Measurements from ENCODE around the gene TMEM242. TPM values are rescaled to one million over a fixed set of nuclear protein-coding genes. Genes with fewer than 3 reads are reported as not detected.

The TMEM242 gene
- total and polyA plus RNA-seq, 10 of the 15 experiments (the other 5 are each of a cell fraction or from before 2014, with no cell fraction given) = 2.8 to 9.8 (median 5.5) TPM

DNA sequence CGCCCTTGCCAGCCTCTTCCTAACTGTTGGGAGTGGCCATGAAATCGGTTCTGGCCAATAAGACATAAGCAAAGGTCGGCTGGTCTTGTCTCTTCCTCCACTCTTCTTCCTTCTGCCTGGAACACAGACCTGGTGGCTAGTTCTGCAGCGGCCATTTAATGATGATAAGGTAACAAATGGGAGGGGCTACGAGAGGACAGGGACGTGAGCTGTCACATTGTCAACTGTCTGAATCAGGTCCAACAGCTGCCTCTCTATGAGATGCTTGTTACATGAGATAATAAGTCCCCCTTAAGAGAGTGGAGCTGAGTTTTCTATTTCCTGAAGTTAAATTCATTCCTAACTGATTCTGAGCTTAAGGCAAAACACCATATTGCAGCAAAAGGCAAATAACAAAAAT lies 12.5 kb upstream of the TMEM242 start:
- no peak for FAIRE-seq
- H3K4me2 ChIP-seq (ENCODE audit: control insufficient read depth, insufficient read depth) = no peak overlapping the region
- SMC1A ChIA-PET (ENCODE audit: uncharacterized antibody, unreplicated experiment) = interaction anchor here (1.0 to 9.3 kb wide), 5 partner anchors 11 to 330 kb away, joined by 3 to 63 read pairs (median 17); partner anchors contain the start of gene TMEM242

More for the DNA sequence above, 12.5 kb upstream of the TMEM242 start:
- Histone ChIP-seq H4K20me1 (ENCODE audit: control insufficient read depth, insufficient read depth) (no peaks in the 10 kb centered on the region), H3K4me3 (no peak overlapping the region), H3K27me3 (replicated peaks in 1 of 2; ENCODE audit: control insufficient read depth in 2 of 2, insufficient read depth in 2 of 2, low read length in 1 of 2) (peaks cover 2% of the 10 kb centered on the region in 2 experiments; a peak in 2 of 4 replicates), H2AFZ (ENCODE audit: control insufficient read depth, low read depth, low read length) (no peak overlapping the region), H3K79me2 (ENCODE audit: control insufficient read depth, insufficient read depth, low read length) (no peaks in the 10 kb centered on the region), H3K9me3 (replicated peaks; ENCODE audit: control insufficient read depth, insufficient read depth, low read length) (no peaks in the 10 kb centered on the region; the same call in 2 of the 3 replicates), H3K36me3 (ENCODE audit: control insufficient read depth in 2 of 2, insufficient read depth in 2 of 2, low read length in 1 of 2) (no peaks in the 10 kb centered on the region), H3K27ac (ENCODE audit: control insufficient read depth, insufficient read depth) (no peak overlapping the region), H3K9ac (ENCODE audit: control insufficient read depth, insufficient read depth, low read length) (no peak overlapping the region), H3K4me1 (ENCODE audit: control insufficient read depth, insufficient read depth, low read length) (no peaks in the 10 kb centered on the region)
- ChIA-PET CTCF (interaction anchor here (0.9 to 11.2 kb wide), 10 partner anchors 10 to 505 kb away, joined by 3 to 104 read pairs (median 7); partner anchors contain the start of gene TMEM242), POLR2A (interaction anchor here (0.8 kb wide), 1 partner anchor 10 kb away, joined by 3 read pairs; no protein-coding TSS in a partner anchor), RAD21 (ENCODE audit: unreplicated experiment) (interaction anchor here (1.2 to 2.8 kb wide), 4 partner anchors 12 to 227 kb away, joined by 3 to 9 read pairs (median 4); partner anchors contain the start of gene TMEM242)
- BruUV-seq (replicated peaks) = no TSS peak
- intact Hi-C loops (cut with micrococcal nuclease; ENCODE audit: unreplicated experiment) = loop anchor here (1.0 kb wide), 1 partner anchor 22 kb away; no protein-coding TSS in a partner anchor
- in situ Hi-C loops (cut with MboI) = no loop called here
- WGBS (ENCODE audit: insufficient coverage, insufficient replicate concordance, low lambda C conversion rate, missing lambda C conversion rate) = 19% methylated on average over 6 of the region's 6 CpGs
- no peak for DNase-seq (ENCODE audit: low read depth, low spot score)
- TF ChIP-seq MTA2 (IDR thresholded peaks at IDR 0.05; ENCODE audit: low read depth) = no peak
- TF ChIP-seq EZH2 (IDR thresholded peaks at IDR 0.05; ENCODE audit: borderline replicate concordance, control insufficient read depth, low read depth, low read length) = no peak
- TF ChIP-seq, protein P1, sequence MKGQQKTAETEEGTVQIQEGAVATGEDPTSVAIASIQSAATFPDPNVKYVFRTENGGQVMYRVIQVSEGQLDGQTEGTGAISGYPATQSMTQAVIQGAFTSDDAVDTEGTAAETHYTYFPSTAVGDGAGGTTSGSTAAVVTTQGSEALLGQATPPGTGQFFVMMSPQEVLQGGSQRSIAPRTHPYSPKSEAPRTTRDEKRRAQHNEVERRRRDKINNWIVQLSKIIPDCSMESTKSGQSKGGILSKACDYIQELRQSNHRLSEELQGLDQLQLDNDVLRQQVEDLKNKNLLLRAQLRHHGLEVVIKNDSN (IDR thresholded peaks at IDR 0.05; ENCODE audit: borderline replicate concordance, extremely low read length, insufficient read depth, low read depth, low read length) = no peak
- TF ChIP-seq SP1 (IDR thresholded peaks at IDR 0.05; ENCODE audit: low read depth, low read length) = no peak
- TF ChIP-seq SIN3A (IDR thresholded peaks at IDR 0.05; ENCODE audit: low read depth, low read length) = no peak
- no peak for TF ChIP-seq EED (IDR thresholded peaks at IDR 0.05; ENCODE audit: low read depth)
- TF ChIP-seq IKZF1 (conservative IDR thresholded peaks at IDR 0.05) = no peak
- no peak for TF ChIP-seq PML (IDR thresholded peaks at IDR 0.05; ENCODE audit: low read length)
- no peak for TF ChIP-seq TBL1XR1 (IDR thresholded peaks at IDR 0.05; ENCODE audit: low read depth, low read length)
- no peak for TF ChIP-seq SPI1 (IDR thresholded peaks at IDR 0.05; ENCODE audit: borderline replicate concordance, insufficient read depth, low read depth, low read length)
- no peak for TF ChIP-seq WRNIP1 (IDR thresholded peaks at IDR 0.05; ENCODE audit: borderline replicate concordance, low read depth, low read length)
- TF ChIP-seq CBX3 (IDR thresholded peaks at IDR 0.05; ENCODE audit: borderline replicate concordance, low read depth) = no peak
- TF ChIP-seq KAT2A (conservative IDR thresholded peaks at IDR 0.05; ENCODE audit: control insufficient read depth, low read depth, low read length) = no peak
- no peak for ATAC-seq
